Measurements from ENCODE around the gene TBC1D32. TPM values are rescaled to one million over a fixed set of nuclear protein-coding genes. Genes with fewer than 3 reads are reported as not detected.

The TBC1D32 gene
- total and polyA plus RNA-seq, 2 donors (not counting 3 experiments of a cell fraction or from before 2014, with no cell fraction given), result 2.5 to 4.0 TPM

DNA sequence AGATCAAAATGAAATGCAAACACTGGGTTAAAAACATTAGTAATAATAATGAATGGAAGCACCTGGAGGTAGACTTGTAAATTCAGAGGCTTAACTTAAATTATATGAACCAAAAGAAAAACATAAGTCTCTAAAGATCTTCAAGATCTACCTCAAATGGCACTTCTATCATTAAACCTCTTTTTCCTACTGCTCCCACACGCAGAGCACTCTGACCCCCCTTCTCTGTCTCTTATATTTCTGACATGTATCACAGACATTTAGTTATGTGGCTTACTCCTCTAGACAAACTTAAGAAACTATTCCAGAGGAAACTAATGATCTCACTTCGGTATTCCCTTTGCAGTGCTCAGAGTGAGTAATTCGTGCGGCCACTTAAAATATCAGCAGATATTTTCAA lies 1.1 kb downstream of the TBC1D32 start:
- Histone ChIP-seq H3K4me2 (ENCODE audit: insufficient read depth, low read length) (no peak overlapping the region), H3K4me3 (replicated peaks in 1 of 3; ENCODE audit: insufficient read depth in 1 of 3, low read depth in 1 of 3, low read length in 3 of 3) (no peak overlapping the region), H3K9ac (replicated peaks; ENCODE audit: extremely low read depth, insufficient read depth, low read length) (no peak overlapping the region), H3K36me3 (ENCODE audit: control insufficient read depth in 2 of 2, extremely low read depth in 1 of 2, insufficient read depth in 2 of 2, low read length in 2 of 2) (no peaks in the 10 kb centered on the region), H3K27me3 (ENCODE audit: control insufficient read depth in 2 of 2, insufficient read depth in 2 of 2, low read length in 2 of 2) (no peaks in the 10 kb centered on the region), H3K27ac (ENCODE audit: insufficient read depth, low read depth, low read length) (no peak overlapping the region), H3K4me1 (ENCODE audit: control insufficient read depth, extremely low read depth, insufficient read depth, low read length) (peaks cover 5% of the 10 kb centered on the region), H3K9me1 (replicated peaks; ENCODE audit: control insufficient read depth, extremely low read depth, insufficient read depth, low read length) (no peaks in the 10 kb centered on the region), H3K9me3 (replicated peaks; ENCODE audit: control insufficient read depth, insufficient read depth, low read length) (no peaks in the 10 kb centered on the region), H3K79me2 (ENCODE audit: control insufficient read depth, insufficient read depth, low read length) (no peaks in the 10 kb centered on the region), H4K20me1 (replicated peaks; ENCODE audit: control insufficient read depth, extremely low read depth, insufficient read depth, low read length) (no peaks in the 10 kb centered on the region), H2AFZ (ENCODE audit: low read depth, low read length) (no peak overlapping the region)
- intact Hi-C loops (cut with micrococcal nuclease), result loop anchor here (5.0 to 10.0 kb wide), 2 partner anchors 189 to 392 kb away; no protein-coding TSS in a partner anchor
- no peak for DNase-seq (ENCODE audit: low read depth, low spot score)
- no peak for FAIRE-seq
- dilution Hi-C loops (cut with MboI; ENCODE audit: extremely low pct_ligation_motif_present, low sequenced_read_pairs), result no loop called here
- CTCF ChIA-PET, result interaction anchor here (1.8 kb wide), 1 partner anchor 13 kb away, joined by 6 read pairs; no protein-coding TSS in a partner anchor
- TF ChIP-seq GATA2 (IDR thresholded peaks at IDR 0.05; ENCODE audit: insufficient read depth, insufficient read length, low read depth, low read length), result no peak
- TF ChIP-seq, protein P1, sequence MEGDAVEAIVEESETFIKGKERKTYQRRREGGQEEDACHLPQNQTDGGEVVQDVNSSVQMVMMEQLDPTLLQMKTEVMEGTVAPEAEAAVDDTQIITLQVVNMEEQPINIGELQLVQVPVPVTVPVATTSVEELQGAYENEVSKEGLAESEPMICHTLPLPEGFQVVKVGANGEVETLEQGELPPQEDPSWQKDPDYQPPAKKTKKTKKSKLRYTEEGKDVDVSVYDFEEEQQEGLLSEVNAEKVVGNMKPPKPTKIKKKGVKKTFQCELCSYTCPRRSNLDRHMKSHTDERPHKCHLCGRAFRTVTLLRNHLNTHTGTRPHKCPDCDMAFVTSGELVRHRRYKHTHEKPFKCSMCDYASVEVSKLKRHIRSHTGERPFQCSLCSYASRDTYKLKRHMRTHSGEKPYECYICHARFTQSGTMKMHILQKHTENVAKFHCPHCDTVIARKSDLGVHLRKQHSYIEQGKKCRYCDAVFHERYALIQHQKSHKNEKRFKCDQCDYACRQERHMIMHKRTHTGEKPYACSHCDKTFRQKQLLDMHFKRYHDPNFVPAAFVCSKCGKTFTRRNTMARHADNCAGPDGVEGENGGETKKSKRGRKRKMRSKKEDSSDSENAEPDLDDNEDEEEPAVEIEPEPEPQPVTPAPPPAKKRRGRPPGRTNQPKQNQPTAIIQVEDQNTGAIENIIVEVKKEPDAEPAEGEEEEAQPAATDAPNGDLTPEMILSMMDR (IDR thresholded peaks at IDR 0.05; ENCODE audit: extremely low read depth in 1 of 2, insufficient read depth in 1 of 2, low read depth in 1 of 2, low read length in 2 of 2), result no peak
- POLR2A ChIA-PET, result no interaction called here
- no TSS peak for BruUV-seq (replicated peaks)

DNA sequence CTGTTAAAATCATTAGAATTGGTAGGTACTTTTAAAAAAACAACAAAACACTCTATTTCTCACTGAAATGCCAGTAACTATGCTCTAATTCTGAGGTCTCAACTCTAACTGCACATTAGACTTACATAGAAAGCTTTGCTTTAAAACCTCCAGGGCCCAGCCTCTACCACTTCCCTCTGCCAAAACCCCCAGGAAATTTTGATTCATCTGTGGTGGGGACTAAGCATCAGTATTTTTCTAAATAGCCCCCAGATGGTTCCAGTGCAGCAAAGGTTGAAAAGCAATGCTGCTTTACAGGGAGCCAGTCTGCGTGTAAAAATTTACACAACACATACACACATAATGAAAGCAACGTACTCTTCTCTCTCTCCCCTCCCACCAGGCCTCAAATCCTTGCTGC lies 3.8 kb downstream of the TBC1D32 start:
- no peak overlapping the region for H3K27ac ChIP-seq (ENCODE audit: insufficient read depth, low read depth, low read length)
- no peaks in the 10 kb centered on the region for H3K79me2 ChIP-seq (ENCODE audit: control insufficient read depth, insufficient read depth, low read length)
- no peak for FAIRE-seq
- TF ChIP-seq, protein P2, sequence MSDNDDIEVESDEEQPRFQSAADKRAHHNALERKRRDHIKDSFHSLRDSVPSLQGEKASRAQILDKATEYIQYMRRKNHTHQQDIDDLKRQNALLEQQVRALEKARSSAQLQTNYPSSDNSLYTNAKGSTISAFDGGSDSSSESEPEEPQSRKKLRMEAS (IDR thresholded peaks at IDR 0.05; ENCODE audit: insufficient read depth, insufficient read length), result no peak
- TF ChIP-seq JUN (IDR thresholded peaks at IDR 0.05; ENCODE audit: borderline replicate concordance, insufficient read depth, insufficient read length, low read depth) (no peak), FOS (IDR thresholded peaks at IDR 0.05; ENCODE audit: borderline replicate concordance, insufficient read depth, low read length) (no peak), EZH2 (IDR thresholded peaks at IDR 0.05; ENCODE audit: borderline replicate concordance, low read depth, low read length, severe bottlenecking) (no peak), MYC (IDR thresholded peaks at IDR 0.05; ENCODE audit: low read depth, low read length) (no peak), POLR2A (IDR thresholded peaks at IDR 0.05; ENCODE audit: low read depth, low read length) (no peak), POLR2AphosphoS5 (IDR thresholded peaks at IDR 0.05; ENCODE audit: insufficient read depth, low read depth, low read length) (no peak), GATA2 (IDR thresholded peaks at IDR 0.05; ENCODE audit: insufficient read depth, insufficient read length, low read depth, low read length) (no peak)
- TF ChIP-seq, protein P1 (IDR thresholded peaks at IDR 0.05; ENCODE audit: extremely low read depth in 1 of 2, insufficient read depth in 1 of 2, low read depth in 1 of 2, low read length in 2 of 2), result no peak
- BruUV-seq (replicated peaks), result no TSS peak
- POLR2A ChIA-PET, result no interaction called here
- intact Hi-C loops (cut with micrococcal nuclease), result loop anchor here (5.0 to 10.0 kb wide), 2 partner anchors 192 to 394 kb away; no protein-coding TSS in a partner anchor
- H3K27me3 ChIP-seq (ENCODE audit: control insufficient read depth in 2 of 2, insufficient read depth in 2 of 2, low read length in 2 of 2), result no peaks in the 10 kb centered on the region
- H3K9me1 ChIP-seq (replicated peaks; ENCODE audit: control insufficient read depth, extremely low read depth, insufficient read depth, low read length), result no peaks in the 10 kb centered on the region
- H3K4me1 ChIP-seq (ENCODE audit: control insufficient read depth, extremely low read depth, insufficient read depth, low read length), result peaks cover 5% of the 10 kb centered on the region
- no peaks in the 10 kb centered on the region for H3K36me3 ChIP-seq (ENCODE audit: control insufficient read depth in 2 of 2, extremely low read depth in 1 of 2, insufficient read depth in 2 of 2, low read length in 2 of 2)
- no peak for DNase-seq (ENCODE audit: low read depth, low spot score)
- H4K20me1 ChIP-seq (replicated peaks; ENCODE audit: control insufficient read depth, extremely low read depth, insufficient read depth, low read length), result no peaks in the 10 kb centered on the region
- H3K9me3 ChIP-seq (replicated peaks; ENCODE audit: control insufficient read depth, insufficient read depth, low read length), result no peaks in the 10 kb centered on the region
- dilution Hi-C loops (cut with MboI; ENCODE audit: extremely low pct_ligation_motif_present, low sequenced_read_pairs), result no loop called here
- no peak overlapping the region for H2AFZ ChIP-seq (ENCODE audit: low read depth, low read length)
- CTCF ChIA-PET, result no interaction called here
- no peak overlapping the region for H3K4me3 ChIP-seq (replicated peaks in 1 of 3; ENCODE audit: insufficient read depth in 1 of 3, low read depth in 1 of 3, low read length in 3 of 3)
- no peak overlapping the region for H3K9ac ChIP-seq (replicated peaks; ENCODE audit: extremely low read depth, insufficient read depth, low read length)
- H3K4me2 ChIP-seq (ENCODE audit: insufficient read depth, low read length), result no peak overlapping the region

Data from endothelial cell of umbilical vein (primary cell).